ENCODE data around the gene LRRC59.

- no peak for TF ChIP-seq POLR2A (IDR thresholded peaks at IDR 0.05; ENCODE audit: low read depth, low read length)
- no peak for TF ChIP-seq POLR2AphosphoS5 (IDR thresholded peaks at IDR 0.05; ENCODE audit: low read depth, low read length)
Observed at GRCh38 chr17:50332196-50332595, 65.1 kb downstream of the LRRC59 start.
